VCaP (cell line): ENCODE measurements around the gene SLC16A9.

Source experiments
- H3K27ac ChIP-seq: fragments of 450-650 bp; 2 replicates; pipeline ENCODE4 v1.5.1; 2017
- TF ChIP-seq, protein P1 (sequence below): fragments of 450-650 bp; conservative IDR thresholded peaks from 2 replicates; pipeline ENCODE4 v1.5.1; 2017; ENCODE audit warnings: mild to moderate bottlenecking, moderate library complexity

SLC16A9 gene

DNA sequence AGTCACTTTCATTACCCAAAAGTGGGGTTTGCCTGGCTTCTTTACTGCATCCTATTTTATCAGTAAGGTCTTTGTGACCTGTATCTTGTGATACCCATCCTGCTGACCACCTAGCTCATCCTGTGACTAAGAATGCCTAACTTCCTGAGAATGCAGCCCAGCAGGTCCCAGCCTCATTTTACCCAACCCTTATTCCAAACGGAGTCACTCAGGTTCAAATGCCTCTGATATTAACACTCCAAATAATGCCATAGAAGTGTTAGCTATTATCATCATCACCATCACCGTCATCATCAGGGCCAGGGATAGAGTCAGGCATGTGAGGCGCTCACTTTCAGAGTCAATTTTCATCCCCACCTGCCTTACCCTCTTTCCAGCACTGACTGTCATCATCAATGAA is 85.5 kb downstream of the SLC16A9 start:
- TF ChIP-seq, protein P1, sequence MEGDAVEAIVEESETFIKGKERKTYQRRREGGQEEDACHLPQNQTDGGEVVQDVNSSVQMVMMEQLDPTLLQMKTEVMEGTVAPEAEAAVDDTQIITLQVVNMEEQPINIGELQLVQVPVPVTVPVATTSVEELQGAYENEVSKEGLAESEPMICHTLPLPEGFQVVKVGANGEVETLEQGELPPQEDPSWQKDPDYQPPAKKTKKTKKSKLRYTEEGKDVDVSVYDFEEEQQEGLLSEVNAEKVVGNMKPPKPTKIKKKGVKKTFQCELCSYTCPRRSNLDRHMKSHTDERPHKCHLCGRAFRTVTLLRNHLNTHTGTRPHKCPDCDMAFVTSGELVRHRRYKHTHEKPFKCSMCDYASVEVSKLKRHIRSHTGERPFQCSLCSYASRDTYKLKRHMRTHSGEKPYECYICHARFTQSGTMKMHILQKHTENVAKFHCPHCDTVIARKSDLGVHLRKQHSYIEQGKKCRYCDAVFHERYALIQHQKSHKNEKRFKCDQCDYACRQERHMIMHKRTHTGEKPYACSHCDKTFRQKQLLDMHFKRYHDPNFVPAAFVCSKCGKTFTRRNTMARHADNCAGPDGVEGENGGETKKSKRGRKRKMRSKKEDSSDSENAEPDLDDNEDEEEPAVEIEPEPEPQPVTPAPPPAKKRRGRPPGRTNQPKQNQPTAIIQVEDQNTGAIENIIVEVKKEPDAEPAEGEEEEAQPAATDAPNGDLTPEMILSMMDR, result no peak
- H3K27ac ChIP-seq, result no peak overlapping the region

DNA sequence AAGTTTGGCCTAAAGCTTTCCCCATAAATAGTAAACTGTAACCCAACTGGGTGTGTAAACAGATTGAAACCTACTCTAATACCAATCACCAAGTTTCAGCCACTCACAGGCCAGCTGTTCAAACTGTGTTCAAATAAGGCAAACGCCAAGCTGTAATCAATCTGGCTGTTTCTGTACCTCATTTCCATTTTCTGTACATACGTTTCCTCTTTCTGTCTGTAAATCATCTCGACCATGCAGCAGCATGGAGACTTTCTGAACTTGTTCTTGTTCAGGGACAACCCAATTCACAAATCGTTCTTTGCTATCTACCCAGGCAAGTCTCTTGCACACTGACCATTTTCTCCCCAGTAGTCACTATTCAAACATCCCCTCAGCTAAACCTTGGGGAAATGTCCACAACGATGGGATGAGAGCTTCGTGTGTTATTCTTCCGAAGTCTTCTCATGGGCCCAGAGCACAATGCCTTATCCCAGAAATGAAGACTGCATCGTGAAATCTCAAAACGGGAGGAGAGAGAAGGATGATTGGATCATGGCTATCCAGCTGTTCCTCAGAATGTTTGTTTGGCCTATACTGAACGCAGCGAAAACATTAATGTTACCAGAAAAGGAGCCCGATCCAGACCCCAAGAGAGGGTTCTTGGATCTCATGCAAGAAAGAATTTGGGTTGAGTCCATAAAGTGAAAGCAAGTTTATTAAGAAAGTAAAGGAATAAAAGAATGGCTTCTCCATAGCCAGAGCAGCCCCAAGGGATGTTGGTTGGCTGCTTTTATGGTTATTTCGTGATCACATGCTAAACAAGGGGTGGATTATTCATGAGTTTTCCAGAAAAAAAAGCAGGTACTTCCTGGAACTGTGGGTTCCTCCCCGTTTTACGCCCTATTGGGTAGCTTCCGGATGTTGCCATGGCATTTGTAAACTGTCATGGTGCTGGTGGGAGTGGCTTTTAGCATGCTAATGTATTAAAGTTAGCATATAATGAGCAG is 86.2 kb downstream of the SLC16A9 start:
- H3K27ac ChIP-seq, result no peak overlapping the region
- TF ChIP-seq, protein P1, result no peak

DNA sequence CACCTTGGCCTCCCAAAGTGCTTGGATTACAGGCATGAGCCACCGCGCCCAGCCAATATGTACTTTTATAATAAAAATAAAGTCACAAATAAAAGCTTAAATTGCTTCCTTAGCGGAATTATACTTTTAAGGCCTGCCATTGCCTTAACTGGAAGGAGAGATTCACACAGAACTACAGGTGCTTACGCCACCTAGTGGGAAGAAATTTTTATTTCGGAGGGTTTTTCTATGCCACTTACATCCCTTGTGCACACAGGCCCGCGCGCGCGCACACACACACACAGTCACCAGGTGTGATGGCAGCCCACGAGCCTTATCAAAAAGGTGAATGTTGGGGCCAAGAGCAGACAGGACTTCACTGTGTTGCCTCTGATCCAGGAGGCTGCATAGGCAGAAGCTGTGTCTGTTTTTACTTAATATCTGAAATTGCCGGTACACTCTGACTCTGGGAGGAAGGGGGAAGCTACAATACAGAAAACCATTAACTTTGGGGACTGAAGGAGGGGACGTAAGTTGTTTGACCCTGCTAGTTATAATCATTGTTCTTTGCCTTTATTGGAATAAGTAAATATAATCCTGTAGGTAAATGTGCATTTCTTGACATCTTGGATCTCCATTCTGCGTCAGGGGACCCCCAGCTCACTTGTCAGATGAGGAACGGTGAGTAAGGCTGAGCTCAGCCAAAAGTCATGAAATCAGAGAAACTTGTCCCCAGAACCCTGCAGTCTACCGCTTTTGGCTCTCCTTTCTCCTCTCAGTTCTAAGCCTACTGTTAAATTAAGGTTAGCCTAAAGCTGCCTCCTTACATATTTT is 87.1 kb downstream of the SLC16A9 start:
- H3K27ac ChIP-seq, result no peak overlapping the region
- TF ChIP-seq, protein P1, result peak; percentile 78

DNA sequence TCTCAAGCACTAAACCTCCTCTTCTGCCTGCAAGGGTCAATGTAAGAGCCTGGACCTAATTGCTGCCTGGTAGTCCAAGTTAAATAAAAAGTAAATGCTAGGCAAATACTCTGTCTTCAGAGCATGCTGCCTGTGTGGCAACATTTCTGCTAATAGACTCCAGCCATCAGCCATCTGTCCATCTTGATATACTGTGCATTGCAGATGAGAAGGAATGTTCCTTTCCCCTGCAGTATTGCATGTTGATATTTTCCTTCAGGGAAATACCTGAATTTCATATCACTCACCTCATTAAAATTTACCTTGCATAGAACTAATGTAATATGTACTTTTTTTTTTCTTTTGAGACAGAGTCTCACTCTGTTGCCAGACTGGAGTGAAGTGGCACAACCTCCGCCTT is 87.9 kb downstream of the SLC16A9 start:
- TF ChIP-seq, protein P1, result no peak
- no peak overlapping the region for H3K27ac ChIP-seq

DNA sequence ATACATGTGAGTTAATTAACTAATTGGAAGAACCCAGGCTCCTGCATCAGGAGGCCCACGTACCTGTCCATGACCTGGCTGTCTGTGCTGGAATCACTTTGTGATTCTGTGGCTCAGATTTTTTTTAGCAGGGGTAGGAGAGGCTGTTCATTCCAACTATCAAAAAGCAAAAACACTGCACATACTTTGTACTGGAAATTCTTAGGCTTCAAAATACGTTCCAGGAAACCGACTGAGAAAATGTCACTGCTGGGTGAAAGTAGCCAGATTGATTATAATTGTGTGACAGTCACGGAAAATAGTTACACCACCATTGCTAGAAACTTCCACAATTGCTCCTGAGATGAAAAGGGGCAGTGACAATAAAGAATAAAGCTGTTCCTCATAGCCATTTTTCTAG is 91.0 kb downstream of the SLC16A9 start:
- H3K27ac ChIP-seq, result no peak overlapping the region
- TF ChIP-seq, protein P1, result no peak

DNA sequence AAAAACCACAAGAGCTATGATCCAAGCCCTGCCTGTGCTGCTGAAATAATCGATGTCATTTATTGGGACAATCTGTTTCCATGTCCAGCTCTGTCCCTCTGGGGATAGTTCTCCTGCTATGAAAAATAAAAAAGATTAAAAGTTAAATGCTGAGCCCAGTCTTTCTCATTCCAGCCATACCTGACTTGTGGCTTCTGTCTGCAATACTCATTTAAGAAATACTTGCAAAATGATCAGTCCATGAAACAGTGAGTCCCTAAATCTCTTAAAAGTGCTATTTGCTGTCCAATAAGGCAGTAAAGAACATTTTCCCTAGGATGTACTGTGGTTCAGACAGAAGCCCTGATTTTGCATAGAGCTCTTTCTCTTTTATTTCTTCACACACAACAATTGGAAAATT is 91.7 kb downstream of the SLC16A9 start:
- no peak overlapping the region for H3K27ac ChIP-seq
- TF ChIP-seq, protein P1, result no peak

DNA sequence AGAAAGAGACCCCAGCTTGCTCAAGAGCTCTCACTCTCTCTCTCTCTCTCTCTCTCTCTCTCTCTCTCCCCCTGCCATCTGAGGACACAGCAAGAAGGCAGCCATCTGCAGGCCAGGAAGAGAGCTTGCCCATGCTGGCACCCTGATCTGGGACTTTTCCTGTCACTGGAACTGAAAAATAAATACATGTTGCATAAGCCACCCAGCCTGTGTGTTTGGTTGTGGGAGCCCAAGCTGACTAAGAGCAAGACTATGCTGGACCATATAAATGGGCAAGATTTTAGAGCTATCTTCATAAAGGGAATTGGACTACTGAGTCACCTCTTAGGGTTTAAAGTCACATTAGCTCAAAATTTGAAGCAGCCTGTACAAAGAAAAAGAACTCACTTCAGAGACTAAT is 98.6 kb downstream of the SLC16A9 start:
- TF ChIP-seq, protein P1, result no peak
- no peak overlapping the region for H3K27ac ChIP-seq
